Ovary (tissue), 9 donors: ENCODE data around the gene HSPA12A. TPM values are rescaled to one million over a fixed set of nuclear protein-coding genes. Genes with fewer than 3 reads are reported as not detected.

Experiments
- DNase-seq, 5 donors: peaks; one replicate each; pipeline ENCODE4 v3.0.0-alpha.2; 2019 to 2020
- H3K27ac ChIP-seq, 2 donors: fragments of 200-600 bp; one replicate each; pipeline versions ENCODE4 v1.5.1 to v1.8.0; 2019 to 2022
- H3K27me3 ChIP-seq: fragments of 200-600 bp; one replicate; pipeline ENCODE4 v1.8.0; 2022
- H3K36me3 ChIP-seq: fragments of 200-600 bp; sonication (generic); one replicate; pipeline ENCODE4 v1.5.1; 2019
- H3K4me1 ChIP-seq: one replicate; pipeline ENCODE4 v1.8.1; 2013; ENCODE audit warnings: mild to moderate bottlenecking, moderate library complexity; ENCODE audit not compliant: insufficient read depth
- H3K4me3 ChIP-seq: fragments of 200-600 bp; sonication (generic); one replicate; pipeline ENCODE4 v1.5.1; 2017
- H3K9me3 ChIP-seq, 2 donors: fragments of 200-600 bp in 1 of 2; sonication (generic) in 1 of 2; one replicate each; pipeline versions ENCODE4 v1.5.1 to v1.8.1; 2013 to 2019; ENCODE audit warnings: mild to moderate bottlenecking in 1 of 2, moderate library complexity in 1 of 2
- CTCF ChIP-seq, 3 donors: fragments of 450-650 bp in 2 of 3; fragments of 200-600 bp in 1 of 3; IDR thresholded peaks; one replicate each; pipeline versions ENCODE4 v1.5.1 to v1.8.0; 2016 to 2022; ENCODE audit warnings: antibody characterized with exemption in 3 of 3, mild to moderate bottlenecking in 1 of 3
- EP300 ChIP-seq: sonication (generic); formaldehyde crosslinking; IDR thresholded peaks from one replicate; pipeline ENCODE4 v1.6.1; 2017; ENCODE audit warnings: antibody characterized with exemption
- POLR2A ChIP-seq: fragments of 450-650 bp; IDR thresholded peaks from one replicate; pipeline ENCODE4 v1.6.1; 2017; ENCODE audit warnings: antibody characterized with exemption, mild to moderate bottlenecking, moderate library complexity
- WGBS, 3 donors: extraction: QIAGEN DNeasy Blood & Tissue Kit in 1 of 3; methylation state at CpG; one replicate each; pipeline versions ENCODE4 v1.1.5 to v1.1.7; 2013 to 2017; 5-methylcytosine and 5-hydroxymethylcytosine counted together
- intact Hi-C, 4 donors: fragments of 100-400 bp; cut with DNase I; formaldehyde crosslinking; loops; one replicate each; pipeline versions ENCODE4 v1.11.0 to v1.15.1; 2022 to 2023
- polyA plus RNA-seq, 2 donors: library from polyadenylated mRNA; stranded (reverse); fragments of 200-250 nt in 1 of 2; fragments of 350-450 nt in 1 of 2; fragmentation: Illumina TruSeq in 1 of 2; extraction: RNeasy Lipid Tissue Mini Kit (QIAGEN cat#74804) in 1 of 2; gene quantifications; one replicate each; pipeline ENCODE4 v1.2.3, GENCODE V29; 2013 to 2014
- total RNA-seq, 7 donors: library from RNA; depleted of rRNA in 2 of 7; stranded (reverse); fragments of >200 nt in 2 of 7; fragmentation: NEBNext Ultra II Directional in 3 of 7; extraction: Animal tissue kit (Norgen Biotek cat#: 25700) in 3 of 7; gene quantifications; one replicate each; pipeline versions ENCODE4 v1.1.0 to v1.2.4, GENCODE V29; 2016 to 2023
- donor health status: DM: no; HTN: no; CAD: no; lungs with moderate emphysema.
- donor health status: DM: no; HTN: no; CAD: no.
- donor health status: Bipolar disorder and iron deficiency.
- donor health status: DM: yes; HTN: yes; CAD: no.
- donor health status: DM: no; HTN: no; CAD: no.
- donor health status: DM: yes; HTN: yes; CAD: no.

Gene HSPA12A
- total and polyA plus RNA-seq, 9 donors, result 16.0 to 47.5 (median 36.4) TPM

DNA sequence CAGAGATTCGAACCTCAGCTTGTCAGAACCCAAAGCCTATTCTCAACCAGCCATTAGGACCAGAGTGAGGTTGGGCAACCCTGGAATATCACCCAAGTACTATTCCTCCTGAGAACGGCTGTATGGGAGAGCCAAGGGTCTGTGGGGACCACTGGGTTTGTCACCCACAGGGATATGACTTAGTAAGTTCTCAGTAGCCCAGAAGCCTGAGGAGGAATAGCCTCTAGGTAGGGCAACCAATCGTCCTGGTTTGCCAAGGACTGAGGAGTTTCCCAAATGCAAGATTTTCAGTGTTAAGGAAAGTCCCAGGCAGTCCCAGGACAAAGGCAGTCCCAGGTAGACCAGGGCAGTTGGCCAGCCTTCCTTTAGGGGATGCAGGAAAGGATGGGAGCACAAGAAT lies 74.9 kb downstream of the HSPA12A start:
- DNase-seq, result peak in 1 of 5 donors; percentile 6
- TF ChIP-seq CTCF (IDR thresholded peaks at IDR 0.05) (no peak), EP300 (no peak), POLR2A (no peak)
- intact Hi-C loops, result no loop called here
- no peaks in the 10 kb centered on the region for H3K27me3 ChIP-seq
- no peaks in the 10 kb centered on the region for H3K36me3 ChIP-seq
- WGBS, 3 donors, result 92 to 93% (median 92%) methylated on average over 3 of the region's 3 CpGs
- no peak overlapping the region for H3K27ac ChIP-seq
- no peak overlapping the region for H3K4me3 ChIP-seq
- H3K9me3 ChIP-seq, result no peaks in the 10 kb centered on the region
- H3K4me1 ChIP-seq, result peaks cover 5% of the 10 kb centered on the region

GRCh38 chr10:116665541-116666125 lies 76.7 kb downstream of the HSPA12A start:
- peaks cover 5% of the 10 kb centered on the region for H3K4me1 ChIP-seq
- no peaks in the 10 kb centered on the region for H3K36me3 ChIP-seq
- TF ChIP-seq EP300 (no peak), POLR2A (no peak), CTCF (IDR thresholded peaks at IDR 0.05) (no peak)
- peak; percentile 61 to 76 (median 67) for DNase-seq
- intact Hi-C loops, result no loop called here
- peak overlapping the region in 1 of 2 donors; percentile 71 for H3K27ac ChIP-seq
- peak overlapping the region; percentile 16 for H3K4me3 ChIP-seq
- no peaks in the 10 kb centered on the region for H3K9me3 ChIP-seq
- 3 to 12% (median 6%) methylated on average over 13 of the region's 13 CpGs for WGBS, 3 donors
- no peaks in the 10 kb centered on the region for H3K27me3 ChIP-seq

DNA sequence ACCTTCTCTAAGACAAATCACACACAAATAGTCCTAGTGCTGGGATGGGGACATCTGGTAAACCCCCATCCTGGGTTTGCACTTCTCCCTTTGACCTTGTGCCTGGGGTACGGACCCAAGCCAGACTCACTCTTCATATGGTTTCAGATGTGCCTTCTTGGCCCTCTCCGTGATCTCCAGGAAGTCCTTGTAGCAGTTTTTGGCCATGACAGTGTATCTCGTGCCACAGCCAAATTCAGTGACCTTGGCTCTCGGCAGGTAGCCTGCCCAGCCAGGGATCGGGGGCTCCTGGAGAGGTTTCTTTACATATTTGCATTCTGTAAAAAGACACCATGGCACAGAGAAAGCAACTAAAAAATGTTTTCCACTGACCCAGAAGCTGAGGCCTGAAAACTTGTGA lies 77.7 kb downstream of the HSPA12A start:
- WGBS, 3 donors, result 82 to 95% (median 91%) methylated on average over 5 of the region's 5 CpGs
- Histone ChIP-seq H3K4me1 (peaks cover 2% of the 10 kb centered on the region), H3K27me3 (no peaks in the 10 kb centered on the region), H3K4me3 (no peak overlapping the region), H3K36me3 (no peaks in the 10 kb centered on the region), H3K9me3 (no peaks in the 10 kb centered on the region), H3K27ac (peak overlapping the region in 1 of 2 donors; percentile 71)
- intact Hi-C loops, result no loop called here
- TF ChIP-seq POLR2A (no peak), CTCF (IDR thresholded peaks at IDR 0.05) (no peak), EP300 (no peak)
- DNase-seq, result peak in 1 of 5 donors; percentile 9

GRCh38 chr10:116663342-116663741 lies 79.0 kb downstream of the HSPA12A start:
- Histone ChIP-seq H3K27me3 (no peaks in the 10 kb centered on the region), H3K36me3 (no peaks in the 10 kb centered on the region), H3K27ac (no peak overlapping the region), H3K9me3 (no peaks in the 10 kb centered on the region), H3K4me3 (no peak overlapping the region), H3K4me1 (peaks cover 2% of the 10 kb centered on the region)
- 95 to 96% (median 95%) methylated on average over 7 of the region's 7 CpGs for WGBS, 3 donors
- DNase-seq, result peak in 1 of 5 donors; percentile 11
- intact Hi-C loops, result no loop called here
- TF ChIP-seq CTCF (IDR thresholded peaks at IDR 0.05) (no peak), EP300 (no peak), POLR2A (no peak)
